Nucleus accumbens (tissue), 56 donors: Measurements from ENCODE around the gene SNX1.

Experiments used
- DNase-seq, 56 donors: peaks; one replicate each; lab custom pipeline; 2025; lab: John Stamatoyannopoulos, UW

The SNX1 gene

GRCh38 chr15:64161688-64162477, 66.1 kb downstream of the SNX1 start:
- DNase-seq, result no peak

- peak in 2 of 56 donors; percentile 63 to 69 for DNase-seq
Measured at GRCh38 chr15:64162478-64162868, 66.7 kb downstream of the SNX1 start.

DNA sequence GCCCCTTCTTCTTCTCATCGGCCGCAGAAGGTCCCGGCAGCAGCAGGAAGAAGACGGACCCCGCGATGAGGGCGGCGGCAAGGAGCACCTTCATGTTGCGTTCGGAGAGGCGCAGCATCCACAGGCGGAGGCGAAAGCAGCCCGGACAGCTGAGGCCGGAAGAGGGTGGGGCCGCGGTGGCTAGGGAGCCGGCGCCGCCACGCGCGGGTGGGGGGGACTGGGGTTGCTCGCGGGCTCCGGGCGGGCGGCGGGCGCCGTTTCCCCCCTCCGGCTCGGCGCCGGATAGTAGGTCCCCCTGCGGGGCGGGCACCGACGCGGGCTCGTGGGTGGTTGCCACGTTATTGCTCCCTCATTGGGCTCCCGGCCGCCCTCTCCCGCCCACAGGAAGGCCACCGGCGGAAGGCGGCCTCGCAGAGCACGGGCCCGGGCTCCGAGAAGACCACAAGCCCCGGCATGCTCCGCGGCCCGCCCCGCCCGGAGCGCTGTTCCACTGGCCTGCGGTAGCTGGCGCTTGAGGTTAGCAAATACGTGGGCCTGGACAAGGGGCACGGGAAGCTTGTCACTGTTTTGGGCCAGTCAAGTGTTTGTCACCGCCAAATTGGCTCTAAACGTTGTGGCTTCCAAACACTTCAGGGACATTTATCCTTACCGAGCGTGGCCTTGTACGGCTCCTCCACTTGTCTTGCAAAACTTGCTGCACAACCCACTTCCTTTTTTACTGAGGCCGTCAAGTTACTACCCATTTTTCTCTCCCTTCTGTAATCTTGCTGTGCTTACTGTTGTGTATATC, 67.3 kb downstream of the SNX1 start, which contains the start of gene PPIB:
PPIB (minus strand) TSS at position 154 of the 790 bp plus-strand sequence; CDS start at position 118, 36 bp downstream.
- peak; percentile 75 to 99 (median 97) for DNase-seq

GRCh38 chr15:64163659-64164362, 68.0 kb downstream of the SNX1 start:
- peak in 8 of 56 donors; percentile 19 to 53 (median 32) for DNase-seq

DNA sequence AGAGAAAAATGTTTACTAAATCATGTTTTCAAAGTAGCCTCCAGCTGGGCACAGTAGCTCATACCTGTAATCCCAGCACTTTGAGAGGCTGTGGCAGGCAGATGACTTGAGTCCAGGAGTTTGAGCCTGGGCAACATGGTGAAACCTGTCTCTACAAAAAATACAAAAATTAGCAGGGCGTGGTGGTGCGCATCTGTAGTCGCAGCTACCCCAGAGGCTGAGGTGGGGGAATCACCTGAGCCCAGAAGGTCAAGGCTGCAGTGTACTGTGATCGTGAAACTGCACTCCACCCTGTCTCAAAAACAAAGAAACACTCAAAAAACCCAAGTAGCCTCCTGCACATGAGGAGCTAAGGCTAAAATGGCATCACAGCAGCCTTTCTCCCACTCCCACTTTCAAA, 68.7 kb downstream of the SNX1 start:
- DNase-seq, result no peak

GRCh38 chr15:64166102-64166890, 70.5 kb downstream of the SNX1 start:
- no peak for DNase-seq

DNA sequence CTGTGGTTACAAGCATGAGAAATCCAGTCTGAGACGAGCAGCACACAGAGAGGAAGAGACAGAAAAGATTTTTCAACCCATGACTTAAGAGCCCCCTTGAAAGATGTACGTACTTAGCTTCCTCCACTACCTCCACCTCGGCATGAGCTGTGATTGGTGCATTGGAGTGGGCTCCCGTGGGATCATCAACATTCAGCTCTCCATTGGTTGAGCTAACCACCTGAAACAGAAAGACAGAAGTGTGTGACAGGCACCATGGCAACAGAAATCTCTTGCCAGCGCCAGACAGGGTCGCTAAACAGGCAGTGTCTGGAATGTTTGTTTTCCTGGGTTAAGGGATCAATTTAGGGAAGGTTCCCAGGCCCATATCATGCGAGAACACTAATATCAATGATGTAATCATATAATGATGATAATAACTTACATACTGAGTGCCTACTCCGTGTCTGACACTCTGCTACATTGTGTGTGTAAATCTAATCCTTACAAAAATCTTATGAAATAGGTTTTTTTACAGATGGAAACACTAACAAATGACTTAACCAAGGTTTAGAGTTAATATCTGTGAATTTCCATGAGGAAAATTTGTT, 84.5 kb downstream of the SNX1 start:
- peak in 39 of 56 donors; percentile 3 to 82 (median 43) for DNase-seq

DNA sequence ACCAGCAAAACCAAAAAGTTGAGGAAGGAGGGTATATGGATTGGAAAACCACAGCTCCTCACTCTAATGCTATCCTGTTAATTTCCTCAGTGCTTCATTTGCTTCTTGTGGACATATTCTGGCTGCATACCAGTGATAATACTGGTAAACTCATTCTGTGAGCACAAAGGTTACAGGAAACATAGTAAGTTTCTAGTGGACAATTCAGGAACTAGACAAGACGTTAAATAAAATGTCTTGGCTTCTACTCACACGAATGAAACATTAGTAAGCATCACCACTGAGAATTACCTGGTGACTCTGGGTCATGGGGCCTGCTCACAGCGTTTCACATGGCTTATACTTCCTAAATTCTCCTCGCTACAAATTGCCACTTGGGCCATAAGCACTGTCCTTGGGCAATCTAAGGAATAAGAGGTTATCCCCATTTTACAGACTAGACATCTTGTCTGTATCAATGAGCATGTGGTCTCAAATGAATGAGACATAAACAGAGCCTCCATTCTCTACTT, 87.1 kb downstream of the SNX1 start:
- no peak for DNase-seq

DNA sequence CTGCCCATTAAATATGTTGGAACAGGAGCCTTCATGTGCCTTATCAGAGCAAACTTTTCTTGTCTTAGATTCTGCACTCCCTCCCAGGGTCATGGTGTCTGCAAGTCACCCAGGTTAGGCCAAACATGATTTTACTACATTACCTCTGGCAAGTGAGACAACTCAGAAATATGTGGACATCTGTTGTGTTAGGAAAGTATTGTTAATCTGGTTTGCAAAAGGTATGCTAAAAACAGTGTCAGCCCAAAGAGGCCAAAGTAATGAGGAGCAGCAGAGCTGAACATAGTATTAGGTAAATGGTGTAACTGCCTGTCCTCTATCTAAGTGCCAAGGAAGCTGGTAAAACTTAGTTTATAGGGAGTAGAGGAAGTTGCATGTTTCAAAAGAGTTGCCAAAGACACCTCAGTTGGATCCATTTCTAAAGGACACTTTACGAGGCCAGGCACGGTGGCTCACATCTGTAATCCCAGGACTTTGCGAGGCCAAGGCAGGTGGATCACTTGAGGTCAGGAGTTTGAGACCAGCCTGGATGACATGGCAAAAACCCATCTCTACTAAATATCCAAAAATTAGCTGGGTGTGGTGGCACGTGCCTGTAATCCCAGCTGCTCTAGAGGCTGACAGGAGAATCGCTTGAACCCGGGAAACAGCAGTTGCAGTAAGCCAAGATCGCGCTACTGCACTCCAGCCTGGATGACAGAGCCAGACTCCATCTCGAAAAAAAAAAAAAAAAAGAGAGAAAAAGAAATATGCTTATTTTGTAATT, 89.5 kb downstream of the SNX1 start:
- no peak for DNase-seq

GRCh38 chr15:64187396-64188191, 91.8 kb downstream of the SNX1 start:
- no peak for DNase-seq
